HCT116 (cell line): ENCODE results near the gene TAB3. TPM values are rescaled to one million over a fixed set of nuclear protein-coding genes. Genes with fewer than 3 reads are reported as not detected.

Experiments
- ATAC-seq: fragments of 200-7000 bp; cut with Tn5 transposase; 2 replicates; pipeline ENCODE4 v1.9.1; 2020; ENCODE audit warnings: mild to moderate bottlenecking, moderate library complexity
- BruUV-seq: library from RNA; stranded (reverse); fragments of 400-500 nt; replicated peaks from 2 replicates; lab custom pipeline; 2021; lab: Mats Ljungman, UMichigan
- CTCF ChIA-PET: fragments of 300-600 bp; sonication (Branson Sonifier 250); formaldehyde crosslinking; loops from one replicate; lab custom pipeline; 2021; ENCODE audit warnings: antibody characterized with exemption; lab: Charles Lee
- POLR2A ChIA-PET: fragments of 300-600, 350-600 bp; sonication (Branson Sonifier 250); formaldehyde crosslinking; loops from one replicate; lab custom pipeline; 2021; ENCODE audit warnings: antibody characterized with exemption; lab: Charles Lee
- RAD21 ChIA-PET, 2 experiments: fragments of 300-600 bp; sonication (Branson Sonifier 250); formaldehyde crosslinking; loops; one replicate each; lab custom pipeline; 2023; ENCODE audit warnings: low total read pairs in 2 of 2; ENCODE audit not compliant: uncharacterized antibody in 2 of 2, unreplicated experiment in 2 of 2, low non-redundant PET in 1 of 2; lab: Charles Lee
- DNase-seq: peaks from one replicate; pipeline ENCODE4 v3.0.0-alpha.2; 2010; ENCODE audit warnings: low read depth, low spot score
- H2AFZ ChIP-seq: fragments of 200-600 bp; shearing (Covaris generic), sonication (generic); 2 replicates; pipeline ENCODE4 v1.6.1; 2017; ENCODE audit warnings: low read depth, mixed run types, mixed read lengths, antibody characterized with exemption, low read length; ENCODE audit not compliant: poor library complexity, severe bottlenecking
- H3K27ac ChIP-seq: 2 replicates; pipeline ENCODE4 v1.5.1; 2012; ENCODE audit warnings: low read depth, low read length
- H3K27me3 ChIP-seq: fragments of 200-600 bp; sonication (generic); 2 replicates; pipeline ENCODE4 v1.6.1; 2016; ENCODE audit warnings: mixed run types, low read length, mixed read lengths; ENCODE audit not compliant: insufficient read depth
- H3K36me3 ChIP-seq, 2 experiments: fragments of 200-500 bp in 1 of 2; fragments of 200-600 bp in 1 of 2; sonication (Bioruptor generic) in 1 of 2; sonication (generic) in 1 of 2; 2 replicates each; pipeline versions ENCODE4 v1.5.1 to v1.6.1; 2014 to 2016; ENCODE audit warnings: low read length in 2 of 2, inconsistent platforms in 1 of 2, mixed read lengths in 1 of 2, mixed run types in 1 of 2; ENCODE audit not compliant: insufficient read depth in 2 of 2, control insufficient read depth in 1 of 2
- H3K4me1 ChIP-seq, 2 experiments: fragments of 200-600 bp in 1 of 2; sonication (generic) in 1 of 2; 2 replicates each; pipeline versions ENCODE4 v1.5.1 to v1.6.1; 2012 to 2017; ENCODE audit warnings: low read length in 2 of 2, inconsistent platforms in 1 of 2, mild to moderate bottlenecking in 1 of 2, mixed read lengths in 1 of 2, mixed run types in 1 of 2, moderate library complexity in 1 of 2; ENCODE audit not compliant: insufficient read depth in 2 of 2, control insufficient read depth in 1 of 2
- H3K4me2 ChIP-seq: fragments of 200-600 bp; sonication (generic); 2 replicates; pipeline ENCODE4 v1.6.1; 2017; ENCODE audit warnings: mixed run types, low read length, mixed read lengths
- H3K4me3 ChIP-seq, 2 experiments: fragments of 200-600 bp in 1 of 2; sonication (generic) in 1 of 2; replicated peaks in 1 of 2; 2 replicates each; pipeline ENCODE4 v1.5.1; 2011 to 2016; ENCODE audit warnings: low read length in 2 of 2, control low read depth in 1 of 2, low read depth in 1 of 2, mild to moderate bottlenecking in 1 of 2, mixed read lengths in 1 of 2, mixed run types in 1 of 2
- H3K79me2 ChIP-seq: fragments of 200-600 bp; sonication (generic); 2 replicates; pipeline ENCODE4 v1.6.1; 2017; ENCODE audit warnings: mild to moderate bottlenecking, mixed run types, low read length, moderate library complexity, mixed read lengths; ENCODE audit not compliant: insufficient read depth
- H3K9ac ChIP-seq: fragments of 200-600 bp; sonication (generic); 2 replicates; pipeline ENCODE4 v1.6.1; 2016; ENCODE audit warnings: low read length, mixed read lengths
- H3K9me2 ChIP-seq: fragments of 200-600 bp; sonication (generic), shearing (Covaris generic); 2 replicates; pipeline ENCODE4 v1.6.1; 2017; ENCODE audit warnings: mixed run types, mild to moderate bottlenecking, moderate library complexity; ENCODE audit not compliant: insufficient read depth
- H3K9me3 ChIP-seq, 2 experiments: fragments of 200-500 bp in 1 of 2; fragments of 200-600 bp in 1 of 2; sonication (Bioruptor generic) in 1 of 2; sonication (generic) in 1 of 2; 2 replicates each; pipeline ENCODE4 v1.6.1; 2014 to 2017; ENCODE audit warnings: low read length in 2 of 2, mixed read lengths in 2 of 2, inconsistent platforms in 1 of 2, low read depth in 1 of 2, mild to moderate bottlenecking in 1 of 2, mixed run types in 1 of 2, moderate library complexity in 1 of 2; ENCODE audit not compliant: control insufficient read depth in 1 of 2, insufficient read depth in 1 of 2
- H4K20me1 ChIP-seq: fragments of 200-600 bp; sonication (generic), shearing (Covaris generic); 2 replicates; pipeline ENCODE4 v1.6.1; 2017; ENCODE audit warnings: mixed run types, mild to moderate bottlenecking, moderate library complexity; ENCODE audit not compliant: insufficient read depth
- EGR1 ChIP-seq: IDR thresholded peaks from 2 replicates; pipeline ENCODE4 v1.6.1; 2012; ENCODE audit warnings: low read depth
- EZH2phosphoT487 ChIP-seq: fragments of 200-600 bp; IDR thresholded peaks from 2 replicates; pipeline ENCODE4 v1.6.1; 2018; ENCODE audit warnings: antibody characterized with exemption, borderline replicate concordance
- POLR2AphosphoS5 ChIP-seq: IDR thresholded peaks from 2 replicates; pipeline ENCODE4 v1.6.1; 2011; ENCODE audit warnings: mild to moderate bottlenecking, low read depth, low read length, moderate library complexity
- SRF ChIP-seq: IDR thresholded peaks from 2 replicates; pipeline ENCODE4 v1.6.1; 2012; ENCODE audit warnings: low read depth
- TCF7L2 ChIP-seq: IDR thresholded peaks from 2 replicates; pipeline ENCODE4 v1.7.0; 2011; ENCODE audit warnings: borderline replicate concordance, inconsistent platforms; ENCODE audit not compliant: insufficient read depth, insufficient read length; ENCODE audit errors: extremely low read depth
- YY1 ChIP-seq: IDR thresholded peaks from 2 replicates; pipeline ENCODE4 v1.6.1; 2011; ENCODE audit warnings: low read length, low read depth, moderate library complexity, mild to moderate bottlenecking; ENCODE audit not compliant: insufficient replicate concordance; ENCODE audit errors: extremely low read depth
- ZNF274 ChIP-seq: fragments of 200-500 bp; sonication (Bioruptor generic); IDR thresholded peaks from 2 replicates; pipeline ENCODE4 v1.6.1; 2014; ENCODE audit warnings: mild to moderate bottlenecking, low read depth, low read length, inconsistent platforms
- intact Hi-C: fragments of 100-400 bp; cut with micrococcal nuclease; formaldehyde crosslinking; loops from 2 replicates; pipeline ENCODE4 v1.10.0; 2022
- total RNA-seq: library from RNA; stranded (reverse); gene quantifications from one replicate; pipeline ENCODE4 v1.2.1, GENCODE V29; 2021; ENCODE audit not compliant: unreplicated experiment
- TF ChIP-seq, protein P1 (sequence below): IDR thresholded peaks from 2 replicates; pipeline ENCODE4 v1.6.1; 2012; ENCODE audit warnings: low read depth
- TF ChIP-seq, protein P2 (sequence below): IDR thresholded peaks from 2 replicates; pipeline ENCODE4 v1.6.1; 2011; ENCODE audit warnings: mild to moderate bottlenecking, low read length, moderate library complexity; ENCODE audit not compliant: insufficient replicate concordance; ENCODE audit errors: extremely low read depth

Gene TAB3
- total RNA-seq, 1 experiment from 2014 or later = 11.2 TPM

DNA sequence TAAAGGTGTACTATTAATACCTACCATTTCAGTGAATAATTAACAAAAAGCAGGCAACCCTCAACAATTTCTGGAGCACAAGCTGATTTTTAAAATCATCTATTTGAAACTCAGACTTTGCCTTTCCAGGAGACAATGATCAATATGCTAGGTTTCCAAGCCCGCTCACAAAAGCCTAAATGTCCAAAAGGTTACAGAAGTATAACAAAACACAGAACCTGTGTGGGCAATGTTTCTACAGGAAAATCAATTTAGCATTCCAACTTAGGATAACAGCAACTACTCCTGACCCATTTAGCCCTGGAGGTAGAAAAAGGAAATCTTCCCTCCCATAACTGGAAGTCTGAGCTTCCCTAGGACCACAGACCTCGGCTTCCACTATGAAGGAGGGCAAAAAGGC is 3.9 kb downstream of the TAB3 start:
- intact Hi-C loops = no loop called here
- no peaks in the 10 kb centered on the region for H3K9me3 ChIP-seq
- H3K27me3 ChIP-seq = no peaks in the 10 kb centered on the region
- H3K36me3 ChIP-seq = no peaks in the 10 kb centered on the region
- no peak overlapping the region for H3K9ac ChIP-seq
- ChIA-PET POLR2A (no interaction called here), RAD21 (no interaction called here), CTCF (no interaction called here)
- H3K4me1 ChIP-seq = peaks cover 0 to 9% of the 10 kb centered on the region in 2 experiments; a peak in 2 of 4 replicates
- ATAC-seq (no peak), DNase-seq (no peak)
- H3K9me2 ChIP-seq = no peaks in the 10 kb centered on the region
- H3K4me2 ChIP-seq = no peak overlapping the region
- no peak overlapping the region for H3K4me3 ChIP-seq
- no TSS peak for BruUV-seq
- H4K20me1 ChIP-seq = no peaks in the 10 kb centered on the region
- no peak overlapping the region for H3K27ac ChIP-seq
- H2AFZ ChIP-seq = no peak overlapping the region
- TF ChIP-seq YY1 = no peak
- peaks cover 30% of the 10 kb centered on the region for H3K79me2 ChIP-seq

DNA sequence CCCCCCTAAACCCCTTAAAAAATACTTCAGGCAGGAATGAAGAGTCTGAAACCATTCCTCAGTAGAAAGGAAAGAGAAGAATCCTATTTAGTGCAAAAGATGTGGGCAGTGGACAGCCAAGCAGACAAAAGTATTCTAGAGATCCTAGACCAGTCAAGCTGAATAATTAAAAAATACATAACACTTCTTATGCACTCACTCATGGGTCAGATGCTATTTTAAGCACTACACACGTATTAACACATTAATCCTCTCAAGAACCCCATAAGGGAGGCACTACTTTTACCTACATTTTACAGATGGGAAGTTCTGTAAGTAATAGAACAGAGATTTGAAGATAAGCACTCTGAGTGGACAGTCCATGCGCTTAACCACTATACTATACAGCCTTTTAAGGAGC is 5.9 kb downstream of the TAB3 start:
- Histone ChIP-seq H3K9ac (no peak overlapping the region), H3K9me2 (no peaks in the 10 kb centered on the region), H4K20me1 (no peaks in the 10 kb centered on the region), H3K4me2 (no peak overlapping the region), H3K27ac (no peak overlapping the region), H3K9me3 (no peaks in the 10 kb centered on the region), H2AFZ (no peak overlapping the region), H3K27me3 (no peaks in the 10 kb centered on the region), H3K4me3 (no peak overlapping the region), H3K79me2 (peaks cover 35% of the 10 kb centered on the region), H3K36me3 (no peaks in the 10 kb centered on the region), H3K4me1 (peaks cover 0 to 11% of the 10 kb centered on the region in 2 experiments; a peak in 2 of 4 replicates)
- BruUV-seq = no TSS peak
- DNase-seq = no peak
- intact Hi-C loops = no loop called here
- no peak for ATAC-seq
- CTCF ChIA-PET = no interaction called here
- TF ChIP-seq, protein P1, sequence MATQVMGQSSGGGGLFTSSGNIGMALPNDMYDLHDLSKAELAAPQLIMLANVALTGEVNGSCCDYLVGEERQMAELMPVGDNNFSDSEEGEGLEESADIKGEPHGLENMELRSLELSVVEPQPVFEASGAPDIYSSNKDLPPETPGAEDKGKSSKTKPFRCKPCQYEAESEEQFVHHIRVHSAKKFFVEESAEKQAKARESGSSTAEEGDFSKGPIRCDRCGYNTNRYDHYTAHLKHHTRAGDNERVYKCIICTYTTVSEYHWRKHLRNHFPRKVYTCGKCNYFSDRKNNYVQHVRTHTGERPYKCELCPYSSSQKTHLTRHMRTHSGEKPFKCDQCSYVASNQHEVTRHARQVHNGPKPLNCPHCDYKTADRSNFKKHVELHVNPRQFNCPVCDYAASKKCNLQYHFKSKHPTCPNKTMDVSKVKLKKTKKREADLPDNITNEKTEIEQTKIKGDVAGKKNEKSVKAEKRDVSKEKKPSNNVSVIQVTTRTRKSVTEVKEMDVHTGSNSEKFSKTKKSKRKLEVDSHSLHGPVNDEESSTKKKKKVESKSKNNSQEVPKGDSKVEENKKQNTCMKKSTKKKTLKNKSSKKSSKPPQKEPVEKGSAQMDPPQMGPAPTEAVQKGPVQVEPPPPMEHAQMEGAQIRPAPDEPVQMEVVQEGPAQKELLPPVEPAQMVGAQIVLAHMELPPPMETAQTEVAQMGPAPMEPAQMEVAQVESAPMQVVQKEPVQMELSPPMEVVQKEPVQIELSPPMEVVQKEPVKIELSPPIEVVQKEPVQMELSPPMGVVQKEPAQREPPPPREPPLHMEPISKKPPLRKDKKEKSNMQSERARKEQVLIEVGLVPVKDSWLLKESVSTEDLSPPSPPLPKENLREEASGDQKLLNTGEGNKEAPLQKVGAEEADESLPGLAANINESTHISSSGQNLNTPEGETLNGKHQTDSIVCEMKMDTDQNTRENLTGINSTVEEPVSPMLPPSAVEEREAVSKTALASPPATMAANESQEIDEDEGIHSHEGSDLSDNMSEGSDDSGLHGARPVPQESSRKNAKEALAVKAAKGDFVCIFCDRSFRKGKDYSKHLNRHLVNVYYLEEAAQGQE = no peak
- no peak for TF ChIP-seq ZNF274
- no peak for TF ChIP-seq SRF
- no peak for TF ChIP-seq POLR2AphosphoS5
- no peak for TF ChIP-seq EGR1
- TF ChIP-seq, protein P2, sequence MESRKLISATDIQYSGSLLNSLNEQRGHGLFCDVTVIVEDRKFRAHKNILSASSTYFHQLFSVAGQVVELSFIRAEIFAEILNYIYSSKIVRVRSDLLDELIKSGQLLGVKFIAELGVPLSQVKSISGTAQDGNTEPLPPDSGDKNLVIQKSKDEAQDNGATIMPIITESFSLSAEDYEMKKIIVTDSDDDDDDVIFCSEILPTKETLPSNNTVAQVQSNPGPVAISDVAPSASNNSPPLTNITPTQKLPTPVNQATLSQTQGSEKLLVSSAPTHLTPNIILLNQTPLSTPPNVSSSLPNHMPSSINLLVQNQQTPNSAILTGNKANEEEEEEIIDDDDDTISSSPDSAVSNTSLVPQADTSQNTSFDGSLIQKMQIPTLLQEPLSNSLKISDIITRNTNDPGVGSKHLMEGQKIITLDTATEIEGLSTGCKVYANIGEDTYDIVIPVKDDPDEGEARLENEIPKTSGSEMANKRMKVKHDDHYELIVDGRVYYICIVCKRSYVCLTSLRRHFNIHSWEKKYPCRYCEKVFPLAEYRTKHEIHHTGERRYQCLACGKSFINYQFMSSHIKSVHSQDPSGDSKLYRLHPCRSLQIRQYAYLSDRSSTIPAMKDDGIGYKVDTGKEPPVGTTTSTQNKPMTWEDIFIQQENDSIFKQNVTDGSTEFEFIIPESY = no peak
- no peak for TF ChIP-seq EZH2phosphoT487
- TF ChIP-seq TCF7L2 = no peak
- POLR2A ChIA-PET = no interaction called here
- RAD21 ChIA-PET = no interaction called here
